H1 (cell line): ENCODE results near the gene DDX47. TPM values are rescaled to one million over a fixed set of nuclear protein-coding genes. Genes with fewer than 3 reads are reported as not detected.

Experiments used
- CTCF ChIA-PET: fragments of 300-600 bp; sonication (Branson Sonifier 250); formaldehyde crosslinking; loops from one replicate; lab custom pipeline; 2021; ENCODE audit not compliant: partially characterized antibody; lab: Charles Lee
- POLR2A ChIA-PET: fragments of 300-600 bp; sonication (Branson Sonifier 250); formaldehyde crosslinking; loops from one replicate; lab custom pipeline; 2021; ENCODE audit warnings: inconsistent platforms; ENCODE audit not compliant: partially characterized antibody; lab: Charles Lee
- DNase-seq, 2 experiments: peaks; one replicate each; pipeline versions ENCODE4 v3.0.0 to v3.0.0-alpha.2; 2010 to 2022; ENCODE audit warnings: low spot score in 2 of 2, low read depth in 1 of 2, mixed read lengths in 1 of 2
- FAIRE-seq: peaks from 2 replicates; lab custom pipeline; 2011; peaks lifted over from hg19 to GRCh38; lab: Jason Lieb, UNC
- H2AFZ ChIP-seq: 2 replicates; pipeline ENCODE4 v1.8.1; 2012; ENCODE audit warnings: low read length, inconsistent platforms
- H2AK5ac ChIP-seq: 2 replicates; pipeline ENCODE4 v1.6.1; 2013; ENCODE audit warnings: low read depth, low read length
- H2BK120ac ChIP-seq: replicated peaks from 2 replicates; pipeline ENCODE3; 2013; ENCODE audit warnings: low read depth, low read length, inconsistent platforms
- H2BK12ac ChIP-seq: 2 replicates; pipeline ENCODE4 v1.6.1; 2013; ENCODE audit warnings: low read depth, low read length
- H2BK15ac ChIP-seq: 2 replicates; pipeline ENCODE4 v1.6.1; 2013; ENCODE audit warnings: low read length
- H2BK20ac ChIP-seq: 2 replicates; pipeline ENCODE4 v1.6.1; 2013; ENCODE audit warnings: low read length
- H2BK5ac ChIP-seq: 2 replicates; pipeline ENCODE4 v1.6.1; 2013; ENCODE audit warnings: low read depth, low read length
- H3K14ac ChIP-seq: 2 replicates; pipeline ENCODE4 v1.6.1; 2013; ENCODE audit warnings: inconsistent platforms; ENCODE audit not compliant: insufficient read length
- H3K18ac ChIP-seq: 2 replicates; pipeline ENCODE4 v1.6.1; 2013; ENCODE audit warnings: low read length; ENCODE audit errors: extremely low read depth
- H3K23ac ChIP-seq: 2 replicates; pipeline ENCODE4 v1.6.1; 2013; ENCODE audit warnings: inconsistent platforms; ENCODE audit not compliant: insufficient read length
- H3K23me2 ChIP-seq: 2 replicates; pipeline ENCODE4 v1.6.1; 2013; ENCODE audit warnings: low read depth, low read length
- H3K27ac ChIP-seq: 2 replicates; pipeline ENCODE4 v1.6.1; 2011; ENCODE audit warnings: low read depth, low read length, inconsistent platforms
- H3K27me3 ChIP-seq, 4 experiments: replicated peaks in 1 of 4; 1 replicate in 1 of 4; 2 replicates in 3 of 4; pipeline versions ENCODE4 v1.6.1 to v1.8.1; 2011 to 2013; ENCODE audit warnings: low read length in 3 of 4, mild to moderate bottlenecking in 3 of 4, inconsistent platforms in 2 of 4, mixed read lengths in 2 of 4, moderate library complexity in 1 of 4; ENCODE audit not compliant: control insufficient read depth in 3 of 4, insufficient read depth in 3 of 4; ENCODE audit errors: extremely low read depth in 1 of 4
- H3K36me3 ChIP-seq, 4 experiments: 2 replicates each; pipeline versions ENCODE4 v1.6.1 to v1.8.1; 2011 to 2013; ENCODE audit warnings: mild to moderate bottlenecking in 4 of 4, low read length in 3 of 4, moderate library complexity in 2 of 4, control low read depth in 1 of 4, inconsistent platforms in 1 of 4; ENCODE audit not compliant: insufficient read depth in 4 of 4, control insufficient read depth in 2 of 4
- H3K4ac ChIP-seq: replicated peaks from 2 replicates; pipeline ENCODE3; 2013; ENCODE audit warnings: low read length, low read depth, mixed read lengths, inconsistent platforms; ENCODE audit not compliant: insufficient read length
- H3K4me1 ChIP-seq, 4 experiments: replicated peaks in 1 of 4; 1 replicate in 1 of 4; 2 replicates in 3 of 4; pipeline versions ENCODE4 v1.6.1 to v1.8.1; 2011 to 2013; ENCODE audit warnings: low read length in 3 of 4, inconsistent platforms in 2 of 4, mixed read lengths in 1 of 4; ENCODE audit not compliant: insufficient read depth in 4 of 4, control insufficient read depth in 3 of 4
- H3K4me2 ChIP-seq, 2 experiments: 2 replicates each; pipeline versions ENCODE4 v1.6.1 to v1.8.1; 2011 to 2013; ENCODE audit warnings: low read depth in 2 of 2, low read length in 2 of 2, control low read depth in 1 of 2, inconsistent platforms in 1 of 2, mild to moderate bottlenecking in 1 of 2; ENCODE audit not compliant: insufficient read depth in 1 of 2
- H3K4me3 ChIP-seq, 4 experiments: fragments of 200-600, 300-600 bp in 1 of 4; sonication (generic), shearing (Covaris generic), sonication (Bioruptor Twin) in 1 of 4; 2 replicates each; pipeline versions ENCODE4 v1.5.1 to v1.8.1; 2011 to 2016; ENCODE audit warnings: low read length in 4 of 4, low read depth in 3 of 4, control low read depth in 2 of 4, inconsistent platforms in 2 of 4, mild to moderate bottlenecking in 2 of 4, mixed read lengths in 1 of 4, moderate library complexity in 1 of 4; ENCODE audit not compliant: insufficient read depth in 2 of 4; ENCODE audit errors: extremely low read depth in 1 of 4
- H3K56ac ChIP-seq: replicated peaks from 2 replicates; pipeline ENCODE3; 2013; ENCODE audit warnings: low read depth, mild to moderate bottlenecking, mixed read lengths, low read length, inconsistent platforms; ENCODE audit not compliant: insufficient read length
- H3K79me1 ChIP-seq: 2 replicates; pipeline ENCODE4 v1.6.1; 2013; ENCODE audit warnings: low read depth, low read length, control low read depth
- H3K79me2 ChIP-seq, 2 experiments: 2 replicates each; pipeline versions ENCODE4 v1.6.1 to v1.8.1; 2012 to 2013; ENCODE audit warnings: low read length in 2 of 2, mild to moderate bottlenecking in 2 of 2, inconsistent platforms in 1 of 2; ENCODE audit not compliant: insufficient read depth in 2 of 2, control insufficient read depth in 1 of 2
- H3K9ac ChIP-seq, 4 experiments: replicated peaks in 1 of 4; 1 replicate in 1 of 4; 2 replicates in 3 of 4; pipeline versions ENCODE4 v1.6.1 to v1.8.1; 2011 to 2013; ENCODE audit warnings: low read depth in 3 of 4, low read length in 3 of 4, control low read depth in 2 of 4, mild to moderate bottlenecking in 2 of 4, moderate library complexity in 2 of 4, inconsistent platforms in 1 of 4; ENCODE audit errors: extremely low read depth in 1 of 4
- H3K9me3 ChIP-seq, 2 experiments: 2 replicates each; pipeline versions ENCODE4 v1.6.1 to v1.8.1; 2012 to 2013; ENCODE audit warnings: mild to moderate bottlenecking in 2 of 2, moderate library complexity in 2 of 2, control low read depth in 1 of 2, inconsistent platforms in 1 of 2, low read depth in 1 of 2, low read length in 1 of 2, mixed read lengths in 1 of 2; ENCODE audit not compliant: insufficient read depth in 2 of 2
- H4K20me1 ChIP-seq, 2 experiments: replicated peaks in 1 of 2; 2 replicates each; pipeline versions ENCODE3 to v1.8.1; 2011 to 2013; ENCODE audit warnings: inconsistent platforms in 2 of 2, low read length in 2 of 2, mild to moderate bottlenecking in 1 of 2; ENCODE audit not compliant: insufficient read depth in 2 of 2, control insufficient read depth in 1 of 2
- H4K5ac ChIP-seq: 2 replicates; pipeline ENCODE4 v1.6.1; 2013; ENCODE audit warnings: low read length, low read depth, mixed read lengths, inconsistent platforms; ENCODE audit not compliant: insufficient read length
- H4K8ac ChIP-seq: 2 replicates; pipeline ENCODE4 v1.8.0; 2013; ENCODE audit warnings: mild to moderate bottlenecking, moderate library complexity, low read length, inconsistent platforms; ENCODE audit not compliant: insufficient read depth; ENCODE audit errors: extremely low read depth
- H4K91ac ChIP-seq: replicated peaks from 2 replicates; pipeline ENCODE3; 2013; ENCODE audit warnings: low read length, mixed read lengths, inconsistent platforms; ENCODE audit not compliant: insufficient read length
- CTBP2 ChIP-seq: IDR thresholded peaks from 2 replicates; pipeline ENCODE4 v1.7.0; 2011; ENCODE audit warnings: borderline replicate concordance, mild to moderate bottlenecking, moderate library complexity, mixed read lengths, low read length; ENCODE audit not compliant: insufficient read depth, insufficient read length
- HDAC6 ChIP-seq: IDR thresholded peaks from one replicate; pipeline ENCODE4 v1.7.1; 2012; ENCODE audit warnings: low read depth, mild to moderate bottlenecking, inconsistent platforms, low read length, moderate library complexity
- MAFK ChIP-seq: IDR thresholded peaks from 2 replicates; pipeline ENCODE4 v1.6.1; 2012; ENCODE audit warnings: low read depth, mild to moderate bottlenecking, improper control_type of control experiment, low read length
- SP2 ChIP-seq: IDR thresholded peaks from 2 replicates; pipeline ENCODE4 v1.6.1; 2012; ENCODE audit warnings: mild to moderate bottlenecking, low read length, inconsistent platforms
- WGBS, 2 experiments: shearing (Covaris generic) in 1 of 2; methylation state at CpG; one replicate each; pipeline versions ENCODE4 v1.1.6 to v1.1.7; 2013 to 2015; ENCODE audit warnings: low lambda C conversion rate in 2 of 2, mixed read lengths in 2 of 2, inconsistent platforms in 1 of 2, low coverage in 1 of 2, missing lambda C conversion rate in 1 of 2; ENCODE audit not compliant: insufficient replicate concordance in 2 of 2, insufficient coverage in 1 of 2, insufficient read length in 1 of 2; ENCODE audit errors: extremely low coverage in 1 of 2, missing lambda C conversion rate in 1 of 2; 5-methylcytosine and 5-hydroxymethylcytosine counted together
- polyA plus RNA-seq, 7 experiments: library from polyadenylated mRNA; depleted of rRNA in 3 of 7; stranded (reverse) in 5 of 7; unstranded in 2 of 7; fragments of >200 nt in 5 of 7; fragments of 200-250 nt in 2 of 7; gene quantifications; 1 replicate in 5 of 7; 2 replicates in 1 of 7; 4 replicates in 1 of 7; pipeline versions ENCODE4 v1.2.1 to v1.2.3, GENCODE V29; 2011 to 2013; ENCODE audit warnings: missing spikeins in 2 of 7, mixed read lengths in 2 of 7
- total RNA-seq: library from RNA; stranded (reverse); fragmentation: NEBNext Ultra II Directional; extraction: Animal tissue kit (Norgen Biotek cat#: 25700); gene quantifications from 2 replicates; pipeline ENCODE4 v1.2.1, GENCODE V29; 2021
- TF ChIP-seq, protein P1 (sequence below): IDR thresholded peaks from 2 replicates; pipeline ENCODE4 v1.6.1; 2012; ENCODE audit warnings: inconsistent platforms

Gene DDX47
- total and polyA plus RNA-seq, 2 of the 8 experiments (the other 6 are each of a cell fraction or from before 2014, with no cell fraction given), result 54.4 to 74.2 TPM

DNA sequence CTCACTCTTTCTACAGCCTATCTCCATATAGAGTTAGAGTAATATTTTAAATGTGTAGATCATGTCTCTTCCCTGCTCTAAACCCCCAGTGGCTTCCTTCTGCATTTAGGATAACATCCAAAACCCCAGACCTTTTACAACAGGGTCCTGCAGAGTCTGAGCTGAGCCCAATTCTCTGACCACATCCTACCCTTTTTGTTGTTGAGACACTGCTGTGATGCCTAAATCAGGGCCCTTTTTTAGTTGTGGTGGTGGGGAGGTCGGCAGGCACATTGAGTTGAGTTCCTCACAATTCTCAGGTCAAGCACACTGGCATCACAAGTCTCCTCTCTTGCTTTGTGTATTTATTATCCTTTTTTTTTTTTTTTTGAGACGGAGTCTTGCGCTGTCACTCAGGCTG, 1.8 kb upstream of the DDX47 start:
- Histone ChIP-seq H3K4me2 (no peak overlapping the region), H2AK5ac (no peak overlapping the region), H3K4me1 (no peaks in the 10 kb centered on the region; a peak in 1 of 7 replicates), H2BK12ac (no peak overlapping the region), H3K9ac (no peak overlapping the region), H3K27ac (no peak overlapping the region), H3K79me1 (no peaks in the 10 kb centered on the region; the same call in 1 of the 2 replicates), H2BK20ac (no peak overlapping the region), H3K36me3 (peaks cover 0 to 3% (median 0%) of the 10 kb centered on the region in 4 experiments; a peak in 2 of 8 replicates), H3K23ac (no peak overlapping the region), H3K79me2 (peaks cover 3 to 31% of the 10 kb centered on the region in 2 experiments; a peak in 3 of 4 replicates), H4K91ac (no peak overlapping the region), H2BK5ac (no peak overlapping the region), H3K4ac (no peak overlapping the region), H3K4me3 (no peak overlapping the region), H3K9me3 (no peaks in the 10 kb centered on the region), H3K18ac (no peak overlapping the region), H4K5ac (no peak overlapping the region), H2AFZ (no peak overlapping the region), H3K56ac (no peak overlapping the region), H2BK120ac (no peak overlapping the region), H4K8ac (no peak overlapping the region), H3K27me3 (no peaks in the 10 kb centered on the region), H4K20me1 (peaks cover 0 to 3% of the 10 kb centered on the region in 2 experiments), H3K23me2 (no peaks in the 10 kb centered on the region; the same call in 1 of the 2 replicates), H3K14ac (no peak overlapping the region), H2BK15ac (no peak overlapping the region)
- no peak for DNase-seq
- 79% methylated on average over 1 of the region's 3 CpGs; no CpG with 5 or more reads in 1 of the 2 experiments for WGBS, 2 experiments
- FAIRE-seq, result no peak
- ChIA-PET POLR2A (interaction anchor here (0.7 kb wide), 1 partner anchor 86 kb away, joined by 3 read pairs; no protein-coding TSS in a partner anchor), CTCF (interaction anchor here (1.4 to 9.8 kb wide), 4 partner anchors 8 to 23 kb away, joined by 5 to 55 read pairs (median 14); no protein-coding TSS in a partner anchor)
- TF ChIP-seq SP2 (no peak), CTBP2 (no peak), HDAC6 (no peak), MAFK (no peak)
- TF ChIP-seq, protein P1, sequence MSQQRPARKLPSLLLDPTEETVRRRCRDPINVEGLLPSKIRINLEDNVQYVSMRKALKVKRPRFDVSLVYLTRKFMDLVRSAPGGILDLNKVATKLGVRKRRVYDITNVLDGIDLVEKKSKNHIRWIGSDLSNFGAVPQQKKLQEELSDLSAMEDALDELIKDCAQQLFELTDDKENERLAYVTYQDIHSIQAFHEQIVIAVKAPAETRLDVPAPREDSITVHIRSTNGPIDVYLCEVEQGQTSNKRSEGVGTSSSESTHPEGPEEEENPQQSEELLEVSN, result no peak
